ENCODE data around the gene LGR5. TPM values are rescaled to one million over a fixed set of nuclear protein-coding genes. Genes with fewer than 3 reads are reported as not detected.

Gene LGR5
- total RNA-seq, 4 donors from 2014 or later = 0.97 to 5.5 (median 2.9) TPM

DNA sequence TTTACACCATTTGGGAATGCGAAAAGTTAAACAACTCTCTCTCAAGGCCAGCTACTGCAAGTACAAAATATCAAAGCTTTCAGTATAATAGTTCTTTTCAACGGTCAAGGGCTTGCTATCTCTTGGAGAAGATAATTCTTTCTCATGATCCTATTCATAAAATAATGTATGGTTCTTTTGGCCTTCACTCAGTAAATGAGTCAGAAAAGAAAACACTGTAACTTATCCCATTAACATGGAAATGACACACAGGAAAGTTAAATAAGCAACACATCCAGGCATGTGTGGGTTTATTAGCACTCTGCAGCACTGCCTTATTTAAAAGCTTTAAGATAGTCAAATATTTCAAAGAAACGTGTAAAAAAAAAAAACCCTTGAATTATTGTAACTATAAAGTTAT, 187.2 kb downstream of the LGR5 start:
- Histone ChIP-seq H3K36me3 (peaks cover 89% of the 10 kb centered on the region), H3K4me1 (no peaks in the 10 kb centered on the region), H3K27me3 (no peaks in the 10 kb centered on the region), H3K9me3 (no peaks in the 10 kb centered on the region), H3K27ac (no peak overlapping the region), H3K4me3 (no peak overlapping the region)
- DNase-seq (ENCODE audit: low spot score in 2 of 2) = no peak
- whole genome bisulfite sequencing = 56% methylated on average over 3 of the region's 3 CpGs
- TF ChIP-seq EP300 (IDR thresholded peaks at IDR 0.05) = no peak
- no peak for TF ChIP-seq POLR2AphosphoS5 (IDR thresholded peaks at IDR 0.05)
- TF ChIP-seq, protein P1, sequence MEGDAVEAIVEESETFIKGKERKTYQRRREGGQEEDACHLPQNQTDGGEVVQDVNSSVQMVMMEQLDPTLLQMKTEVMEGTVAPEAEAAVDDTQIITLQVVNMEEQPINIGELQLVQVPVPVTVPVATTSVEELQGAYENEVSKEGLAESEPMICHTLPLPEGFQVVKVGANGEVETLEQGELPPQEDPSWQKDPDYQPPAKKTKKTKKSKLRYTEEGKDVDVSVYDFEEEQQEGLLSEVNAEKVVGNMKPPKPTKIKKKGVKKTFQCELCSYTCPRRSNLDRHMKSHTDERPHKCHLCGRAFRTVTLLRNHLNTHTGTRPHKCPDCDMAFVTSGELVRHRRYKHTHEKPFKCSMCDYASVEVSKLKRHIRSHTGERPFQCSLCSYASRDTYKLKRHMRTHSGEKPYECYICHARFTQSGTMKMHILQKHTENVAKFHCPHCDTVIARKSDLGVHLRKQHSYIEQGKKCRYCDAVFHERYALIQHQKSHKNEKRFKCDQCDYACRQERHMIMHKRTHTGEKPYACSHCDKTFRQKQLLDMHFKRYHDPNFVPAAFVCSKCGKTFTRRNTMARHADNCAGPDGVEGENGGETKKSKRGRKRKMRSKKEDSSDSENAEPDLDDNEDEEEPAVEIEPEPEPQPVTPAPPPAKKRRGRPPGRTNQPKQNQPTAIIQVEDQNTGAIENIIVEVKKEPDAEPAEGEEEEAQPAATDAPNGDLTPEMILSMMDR (IDR thresholded peaks at IDR 0.05) = no peak
- TF ChIP-seq POLR2A (IDR thresholded peaks at IDR 0.05) = no peak

DNA sequence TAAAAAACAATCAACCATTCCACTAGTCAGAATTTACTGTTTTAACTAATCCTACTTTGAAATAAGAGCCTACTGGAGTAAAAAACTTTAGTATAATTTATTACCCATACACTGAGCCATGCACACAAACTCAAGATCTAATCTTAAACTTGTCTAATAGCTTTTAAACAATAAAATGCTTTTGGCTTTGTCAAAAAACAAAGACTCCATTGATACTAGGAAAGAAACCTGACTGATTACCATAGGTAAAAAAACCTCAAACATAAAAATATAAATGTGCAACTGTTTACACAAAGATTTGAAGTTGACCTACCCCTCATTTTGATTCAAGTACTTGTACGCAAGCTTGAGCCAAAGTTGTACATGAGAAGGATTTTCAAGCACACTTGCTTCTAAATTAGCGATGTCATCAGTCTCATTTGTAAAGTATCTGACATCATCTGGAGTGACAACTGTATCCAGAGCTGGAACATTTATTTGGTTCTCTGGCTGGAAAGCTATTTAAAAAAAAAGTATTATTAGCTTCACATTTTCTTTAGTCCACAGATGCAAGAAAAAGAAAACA, 187.9 kb downstream of the LGR5 start:
- no peak overlapping the region for H3K27ac ChIP-seq
- H3K27me3 ChIP-seq = no peaks in the 10 kb centered on the region
- no peaks in the 10 kb centered on the region for H3K4me1 ChIP-seq
- peaks cover 89% of the 10 kb centered on the region for H3K36me3 ChIP-seq
- 81% methylated on average over 2 of the region's 2 CpGs for WGBS
- TF ChIP-seq EP300 (IDR thresholded peaks at IDR 0.05) (no peak), POLR2A (IDR thresholded peaks at IDR 0.05) (no peak), POLR2AphosphoS5 (IDR thresholded peaks at IDR 0.05) (no peak)
- TF ChIP-seq, protein P1 (IDR thresholded peaks at IDR 0.05) = no peak
- H3K9me3 ChIP-seq = no peaks in the 10 kb centered on the region
- DNase-seq (ENCODE audit: low spot score in 2 of 2) = no peak
- H3K4me3 ChIP-seq = no peak overlapping the region

Other genes starting within 250 kb of the LGR5 start
- 100 to 1,000 TPM in 1 of 4 donors, 10 to 100 TPM in 3; 52.0 to 202 (median 71.5) TPM for gene ZFC3H1, start 224.1 kb downstream of the LGR5 start, total RNA-seq
- gene THAP2, start 224.5 kb downstream of the LGR5 start, total RNA-seq = 1 to 10 TPM; 1.9 to 3.6 (median 3.3) TPM
- 10 to 100 TPM; 24.5 to 52.9 (median 43.5) TPM for gene TMEM19, start 246.3 kb downstream of the LGR5 start, total RNA-seq